AG04450 (cell line): ENCODE measurements around the gene TTC23L. TPM values are rescaled to one million over a fixed set of nuclear protein-coding genes. Genes with fewer than 3 reads are reported as not detected.

Experiments
- CTCF ChIA-PET: fragments of 300-600, 350-600 bp; formaldehyde crosslinking; extraction: SDS; loops from one replicate; lab custom pipeline; 2022; ENCODE audit warnings: antibody characterized with exemption, inconsistent platforms; lab: Charles Lee
- POLR2A ChIA-PET: fragments of 350-600 bp; formaldehyde crosslinking; extraction: SDS; loops from one replicate; lab custom pipeline; 2021; ENCODE audit warnings: antibody characterized with exemption, inconsistent platforms; lab: Yijun Ruan, JAX
- DNase-seq: peaks from one replicate; pipeline ENCODE4 v3.0.0-alpha.2; 2011; ENCODE audit warnings: low read depth, low spot score
- H3K27ac ChIP-seq: one replicate; pipeline ENCODE4 v1.5.1; 2012; ENCODE audit warnings: low read depth, low read length, control low read depth
- H3K27me3 ChIP-seq: one replicate; pipeline ENCODE4 v1.6.0; 2012; ENCODE audit warnings: low read length; ENCODE audit not compliant: control insufficient read depth, insufficient read depth
- H3K4me3 ChIP-seq: 2 replicates; pipeline ENCODE4 v1.5.1; 2011; ENCODE audit warnings: mild to moderate bottlenecking, low read depth, low read length, control low read depth
- H3K9me3 ChIP-seq: 2 replicates; pipeline ENCODE4 v1.5.1; 2012; ENCODE audit warnings: low read length; ENCODE audit not compliant: control insufficient read depth, insufficient read depth
- polyA plus RNA-seq: library from polyadenylated mRNA; depleted of rRNA; stranded (reverse); fragments of >200 nt; gene quantifications from 2 replicates; pipeline ENCODE4 v1.2.3, GENCODE V29; 2011
- TF ChIP-seq, protein P1 (sequence below): IDR thresholded peaks from 2 replicates; pipeline ENCODE4 v1.5.1; 2011; ENCODE audit warnings: low read depth, low read length, control low read depth, inconsistent platforms

Gene TTC23L
- polyA plus RNA-seq, 1 experiment, result 0.16 TPM

DNA sequence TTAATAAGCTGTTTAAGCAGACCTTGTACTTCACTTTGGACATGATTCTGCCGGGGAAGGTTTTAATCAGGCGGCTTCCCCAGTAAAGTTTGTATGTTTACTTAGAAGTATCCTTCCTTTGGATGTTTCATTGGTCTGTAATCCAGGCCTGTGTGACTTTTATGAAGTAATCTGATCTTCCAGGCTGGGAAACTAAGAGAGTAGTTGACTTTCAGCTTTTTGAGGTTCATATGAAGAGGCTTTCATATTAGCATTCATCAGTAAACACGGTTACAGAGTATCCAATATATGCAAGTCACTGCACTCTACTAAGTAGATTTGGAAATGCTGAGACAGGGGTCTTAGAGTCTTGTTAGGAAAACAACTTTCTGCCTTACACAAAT, 91.5 kb downstream of the TTC23L start:
- ChIA-PET POLR2A (interaction anchor here (2.7 kb wide), 1 partner anchor 15 kb away, joined by 29 read pairs; the partner anchor contains the start of genes BRIX1 and RAD1), CTCF (interaction anchor here (1.6 to 2.0 kb wide), 2 partner anchors 73 to 996 kb away, joined by 6 read pairs; no protein-coding TSS in a partner anchor)
- Histone ChIP-seq H3K9me3 (no peaks in the 10 kb centered on the region; the same call in 1 of the 2 replicates), H3K27me3 (no peaks in the 10 kb centered on the region), H3K27ac (peak overlapping the region; percentile 77), H3K4me3 (peak overlapping the region; percentile 83)
- TF ChIP-seq, protein P1, sequence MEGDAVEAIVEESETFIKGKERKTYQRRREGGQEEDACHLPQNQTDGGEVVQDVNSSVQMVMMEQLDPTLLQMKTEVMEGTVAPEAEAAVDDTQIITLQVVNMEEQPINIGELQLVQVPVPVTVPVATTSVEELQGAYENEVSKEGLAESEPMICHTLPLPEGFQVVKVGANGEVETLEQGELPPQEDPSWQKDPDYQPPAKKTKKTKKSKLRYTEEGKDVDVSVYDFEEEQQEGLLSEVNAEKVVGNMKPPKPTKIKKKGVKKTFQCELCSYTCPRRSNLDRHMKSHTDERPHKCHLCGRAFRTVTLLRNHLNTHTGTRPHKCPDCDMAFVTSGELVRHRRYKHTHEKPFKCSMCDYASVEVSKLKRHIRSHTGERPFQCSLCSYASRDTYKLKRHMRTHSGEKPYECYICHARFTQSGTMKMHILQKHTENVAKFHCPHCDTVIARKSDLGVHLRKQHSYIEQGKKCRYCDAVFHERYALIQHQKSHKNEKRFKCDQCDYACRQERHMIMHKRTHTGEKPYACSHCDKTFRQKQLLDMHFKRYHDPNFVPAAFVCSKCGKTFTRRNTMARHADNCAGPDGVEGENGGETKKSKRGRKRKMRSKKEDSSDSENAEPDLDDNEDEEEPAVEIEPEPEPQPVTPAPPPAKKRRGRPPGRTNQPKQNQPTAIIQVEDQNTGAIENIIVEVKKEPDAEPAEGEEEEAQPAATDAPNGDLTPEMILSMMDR, result no peak
- DNase-seq, result no peak

DNA sequence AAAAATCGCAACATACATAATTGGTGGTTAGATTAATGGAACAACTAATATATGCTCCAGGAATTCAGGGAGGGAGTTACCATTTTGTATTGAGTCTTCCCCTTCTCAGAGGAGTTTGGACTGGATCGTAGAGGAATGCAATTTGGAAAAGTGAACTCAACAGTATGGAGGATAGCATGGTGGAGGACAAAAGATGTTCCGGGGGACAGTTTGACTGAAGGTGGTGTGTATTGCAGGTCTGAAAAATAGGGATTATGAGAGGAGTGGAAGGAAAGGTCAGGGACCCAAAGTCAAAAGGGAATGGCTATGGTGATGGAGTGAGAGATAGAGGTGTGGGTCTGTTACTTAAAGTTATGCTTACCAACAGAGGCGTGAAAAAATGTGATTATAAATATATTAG, 91.9 kb downstream of the TTC23L start:
- no peak for DNase-seq
- Histone ChIP-seq H3K27ac (no peak overlapping the region), H3K27me3 (no peaks in the 10 kb centered on the region), H3K4me3 (peak overlapping the region; percentile 83), H3K9me3 (no peaks in the 10 kb centered on the region; the same call in 1 of the 2 replicates)
- TF ChIP-seq, protein P1, result no peak
- ChIA-PET POLR2A (no interaction called here), CTCF (interaction anchor here (1.6 kb wide), 1 partner anchor 996 kb away, joined by 6 read pairs; no protein-coding TSS in a partner anchor)

DNA sequence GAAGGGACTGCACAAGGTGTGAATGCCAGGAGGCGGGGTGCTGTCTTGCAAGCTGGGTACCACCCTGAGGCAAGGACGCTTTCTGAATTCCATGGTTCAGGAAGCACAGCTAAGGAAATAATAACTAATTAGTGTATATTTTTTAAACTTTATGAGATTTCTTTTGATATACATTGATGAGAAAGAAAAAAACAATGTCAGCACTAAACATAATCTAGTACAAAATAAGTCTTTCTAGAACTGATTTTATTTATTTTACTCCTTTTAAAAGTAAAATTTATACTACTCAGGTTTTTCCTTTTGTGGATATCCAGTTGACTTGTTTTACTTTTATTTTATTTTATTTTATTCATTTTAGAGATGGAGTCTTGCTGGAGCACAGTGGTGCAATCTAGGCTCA, 94.0 kb downstream of the TTC23L start:
- ChIA-PET CTCF (interaction anchor here (1.4 kb wide), 1 partner anchor 70 kb away, joined by 5 read pairs; no protein-coding TSS in a partner anchor), POLR2A (no interaction called here)
- H3K9me3 ChIP-seq, result no peaks in the 10 kb centered on the region; the same call in 1 of the 2 replicates
- TF ChIP-seq, protein P1, result no peak
- H3K4me3 ChIP-seq, result no peak overlapping the region
- H3K27ac ChIP-seq, result no peak overlapping the region
- no peaks in the 10 kb centered on the region for H3K27me3 ChIP-seq
- DNase-seq, result no peak

DNA sequence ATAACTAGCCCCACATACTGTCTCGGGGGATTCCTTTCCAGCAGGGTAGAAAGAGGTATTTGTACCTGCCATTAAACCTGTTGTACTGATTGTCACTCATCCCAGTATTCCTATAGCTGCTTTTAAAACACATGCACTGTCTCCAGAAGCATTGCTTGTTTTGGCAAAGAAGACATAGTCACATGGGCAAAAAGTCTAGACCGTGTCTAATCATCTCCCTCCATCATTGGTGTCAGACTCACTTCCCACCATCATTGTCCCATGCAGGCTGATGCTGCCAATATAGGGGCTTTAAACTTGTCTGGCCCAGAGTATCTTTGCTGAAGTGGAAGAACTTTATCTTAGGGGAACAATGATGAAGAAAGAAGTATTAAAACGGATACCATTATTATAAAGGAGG, 103.0 kb downstream of the TTC23L start:
- Histone ChIP-seq H3K9me3 (no peaks in the 10 kb centered on the region), H3K4me3 (no peak overlapping the region), H3K27ac (no peak overlapping the region), H3K27me3 (no peaks in the 10 kb centered on the region)
- CTCF ChIA-PET, result interaction anchor here (1.9 kb wide), 1 partner anchor 17 kb away, joined by 5 read pairs; no protein-coding TSS in a partner anchor
- POLR2A ChIA-PET, result no interaction called here
- TF ChIP-seq, protein P1, result no peak
- DNase-seq, result no peak

DNA sequence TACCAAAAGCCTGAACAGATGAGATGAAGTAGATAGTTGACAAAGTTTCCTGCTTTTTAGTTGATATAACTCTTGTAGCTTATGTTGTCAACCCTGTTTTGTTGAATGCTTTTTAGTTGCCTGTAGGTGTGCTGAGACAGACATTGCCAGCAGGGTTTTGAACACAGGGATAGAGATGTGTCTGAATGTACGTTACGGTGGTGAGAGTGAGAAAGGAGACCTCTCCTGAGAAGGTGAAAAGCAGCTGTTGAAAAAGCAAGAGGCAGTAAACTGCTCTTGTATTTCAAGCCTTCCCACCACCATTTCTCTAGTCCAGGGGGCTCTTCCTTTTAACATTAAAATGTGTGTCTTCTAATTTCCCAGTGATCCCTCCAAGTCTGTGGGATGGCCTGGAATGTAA, 105.1 kb downstream of the TTC23L start:
- H3K9me3 ChIP-seq, result no peaks in the 10 kb centered on the region
- H3K27ac ChIP-seq, result no peak overlapping the region
- DNase-seq, result no peak
- CTCF ChIA-PET, result no interaction called here
- no peaks in the 10 kb centered on the region for H3K27me3 ChIP-seq
- POLR2A ChIA-PET, result no interaction called here
- no peak overlapping the region for H3K4me3 ChIP-seq
- TF ChIP-seq, protein P1, result no peak
